ENCODE measurements around the gene DMAC2L. TPM values are rescaled to one million over a fixed set of nuclear protein-coding genes. Genes with fewer than 3 reads are reported as not detected.

DMAC2L gene
- total RNA-seq, 1 experiment from 2014 or later = 14.0 TPM

- no peak for TF ChIP-seq E2F4 (CRISPR knock-in tag; IDR thresholded peaks at IDR 0.05; ENCODE audit: borderline replicate concordance, low read depth)
- no peak for TF ChIP-seq KAT7 (CRISPR knock-in tag; IDR thresholded peaks at IDR 0.05; ENCODE audit: borderline replicate concordance)
- no peak for TF ChIP-seq ARID4B (CRISPR knock-in tag; IDR thresholded peaks at IDR 0.05; ENCODE audit: borderline replicate concordance)
- no peak for TF ChIP-seq ZNF232 (CRISPR knock-in tag; IDR thresholded peaks at IDR 0.05)
- TF ChIP-seq, protein P1, sequence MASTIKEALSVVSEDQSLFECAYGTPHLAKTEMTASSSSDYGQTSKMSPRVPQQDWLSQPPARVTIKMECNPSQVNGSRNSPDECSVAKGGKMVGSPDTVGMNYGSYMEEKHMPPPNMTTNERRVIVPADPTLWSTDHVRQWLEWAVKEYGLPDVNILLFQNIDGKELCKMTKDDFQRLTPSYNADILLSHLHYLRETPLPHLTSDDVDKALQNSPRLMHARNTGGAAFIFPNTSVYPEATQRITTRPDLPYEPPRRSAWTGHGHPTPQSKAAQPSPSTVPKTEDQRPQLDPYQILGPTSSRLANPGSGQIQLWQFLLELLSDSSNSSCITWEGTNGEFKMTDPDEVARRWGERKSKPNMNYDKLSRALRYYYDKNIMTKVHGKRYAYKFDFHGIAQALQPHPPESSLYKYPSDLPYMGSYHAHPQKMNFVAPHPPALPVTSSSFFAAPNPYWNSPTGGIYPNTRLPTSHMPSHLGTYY (CRISPR knock-in tag; IDR thresholded peaks at IDR 0.05) = no peak
Measured at GRCh38 chr14:50288146-50288545, 24.0 kb upstream of the DMAC2L start (continued).

- Mint-ChIP-seq H3K4me3 (no peak overlapping the region), H3K27me3 (ENCODE audit: low read depth) (no peaks in the 10 kb centered on the region), H3K27ac (peak overlapping the region; percentile 31; the same call in 1 of the 2 replicates), H3K36me3 (peaks cover 18% of the 10 kb centered on the region), H3K4me1 (no peaks in the 10 kb centered on the region), H3K9me3 (no peaks in the 10 kb centered on the region)
- CTCF ChIA-PET = no interaction called here
- ATAC-seq = no peak
- no peak for DNase-seq (ENCODE audit: low spot score)
- POLR2A ChIA-PET = no interaction called here
- no peak for TF ChIP-seq E2F1 (CRISPR knock-in tag; IDR thresholded peaks at IDR 0.05)
- TF ChIP-seq, protein P2, sequence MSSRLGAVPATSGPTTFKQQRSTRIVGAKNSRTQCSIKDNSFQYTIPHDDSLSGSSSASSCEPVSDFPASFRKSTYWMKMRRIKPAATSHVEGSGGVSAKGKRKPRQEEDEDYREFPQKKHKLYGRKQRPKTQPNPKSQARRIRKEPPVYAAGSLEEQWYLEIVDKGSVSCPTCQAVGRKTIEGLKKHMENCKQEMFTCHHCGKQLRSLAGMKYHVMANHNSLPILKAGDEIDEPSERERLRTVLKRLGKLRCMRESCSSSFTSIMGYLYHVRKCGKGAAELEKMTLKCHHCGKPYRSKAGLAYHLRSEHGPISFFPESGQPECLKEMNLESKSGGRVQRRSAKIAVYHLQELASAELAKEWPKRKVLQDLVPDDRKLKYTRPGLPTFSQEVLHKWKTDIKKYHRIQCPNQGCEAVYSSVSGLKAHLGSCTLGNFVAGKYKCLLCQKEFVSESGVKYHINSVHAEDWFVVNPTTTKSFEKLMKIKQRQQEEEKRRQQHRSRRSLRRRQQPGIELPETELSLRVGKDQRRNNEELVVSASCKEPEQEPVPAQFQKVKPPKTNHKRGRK (CRISPR knock-in tag; IDR thresholded peaks at IDR 0.05; ENCODE audit: borderline replicate concordance) = no peak
Measured at GRCh38 chr14:50290306-50290705, 21.8 kb upstream of the DMAC2L start.

GRCh38 chr14:50299585-50299984, 12.5 kb upstream of the DMAC2L start:
- peak; percentile 60 for ATAC-seq
- POLR2A ChIA-PET = no interaction called here
- no peaks in the 10 kb centered on the region for H3K27me3 Mint-ChIP-seq (ENCODE audit: low read depth)
- peaks cover 22% of the 10 kb centered on the region for H3K4me1 Mint-ChIP-seq
- peak overlapping the region; percentile 57 for H3K27ac Mint-ChIP-seq
- no peak overlapping the region for H3K4me3 Mint-ChIP-seq
- DNase-seq (ENCODE audit: low spot score) = no peak
- CTCF ChIA-PET = no interaction called here
- H3K36me3 Mint-ChIP-seq = peaks cover 31% of the 10 kb centered on the region
- H3K9me3 Mint-ChIP-seq = peaks cover 17% of the 10 kb centered on the region
- TF ChIP-seq ARID4B (CRISPR knock-in tag; IDR thresholded peaks at IDR 0.05; ENCODE audit: borderline replicate concordance) (no peak), TEAD4 (CRISPR knock-in tag; IDR thresholded peaks at IDR 0.05) (no peak), AFF4 (CRISPR knock-in tag; IDR thresholded peaks at IDR 0.05; ENCODE audit: borderline replicate concordance) (no peak), ATF1 (CRISPR knock-in tag; IDR thresholded peaks at IDR 0.05) (no peak)
- TF ChIP-seq, protein P2 (CRISPR knock-in tag; IDR thresholded peaks at IDR 0.05; ENCODE audit: borderline replicate concordance) = no peak
